Stimulated activated CD8-positive, alpha-beta memory T cell treated with anti-CD3 and anti-CD28 coated beads, Interleukin-7, amount 100 ng/mL, for 1 hour (primary cell): Measurements from ENCODE around the gene CCDC194.
"Not testable (repeated sequence)": the region's sequence is repeated elsewhere in the genome, so short reads cannot be mapped to it uniquely, and the experiment has no call there.

Experiments
- DNase-seq, 2 donors: peaks; one replicate each; pipeline ENCODE4 v3.0.0-alpha.2; 2020; ENCODE audit warnings: low read depth in 2 of 2

Gene CCDC194

DNA sequence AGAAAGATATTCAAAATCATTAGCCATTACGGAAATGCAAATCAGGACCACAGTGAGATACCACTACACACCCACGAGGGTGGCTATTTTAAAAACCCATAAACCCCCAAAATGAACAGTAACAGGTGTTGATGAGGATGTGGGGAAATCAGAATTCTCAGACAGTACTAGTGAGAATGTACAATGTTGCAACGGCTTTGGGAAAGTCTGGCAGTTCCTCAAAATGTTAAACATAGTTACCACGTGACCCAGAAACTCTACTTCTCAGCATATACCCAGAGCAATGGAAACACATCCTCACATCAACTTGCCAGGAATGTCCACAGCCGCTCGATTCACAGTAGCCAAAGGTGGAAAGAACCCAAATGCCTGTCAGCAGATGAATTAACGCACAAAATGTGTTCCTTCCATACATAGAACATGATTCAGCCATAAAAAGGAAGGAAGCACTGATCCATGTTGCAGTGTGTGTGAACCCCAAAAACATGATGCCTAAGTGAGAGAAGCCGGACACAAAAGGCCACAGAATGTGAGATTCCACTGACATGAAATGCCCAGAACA, 23.9 kb downstream of the CCDC194 start:
- DNase-seq = no peak

GRCh38 chr19:17365361-17365760, 28.6 kb downstream of the CCDC194 start:
- DNase-seq = no peak

- not testable (repeated sequence) for DNase-seq
Observed at GRCh38 chr19:17363852-17364605, 30.0 kb downstream of the CCDC194 start.

DNA sequence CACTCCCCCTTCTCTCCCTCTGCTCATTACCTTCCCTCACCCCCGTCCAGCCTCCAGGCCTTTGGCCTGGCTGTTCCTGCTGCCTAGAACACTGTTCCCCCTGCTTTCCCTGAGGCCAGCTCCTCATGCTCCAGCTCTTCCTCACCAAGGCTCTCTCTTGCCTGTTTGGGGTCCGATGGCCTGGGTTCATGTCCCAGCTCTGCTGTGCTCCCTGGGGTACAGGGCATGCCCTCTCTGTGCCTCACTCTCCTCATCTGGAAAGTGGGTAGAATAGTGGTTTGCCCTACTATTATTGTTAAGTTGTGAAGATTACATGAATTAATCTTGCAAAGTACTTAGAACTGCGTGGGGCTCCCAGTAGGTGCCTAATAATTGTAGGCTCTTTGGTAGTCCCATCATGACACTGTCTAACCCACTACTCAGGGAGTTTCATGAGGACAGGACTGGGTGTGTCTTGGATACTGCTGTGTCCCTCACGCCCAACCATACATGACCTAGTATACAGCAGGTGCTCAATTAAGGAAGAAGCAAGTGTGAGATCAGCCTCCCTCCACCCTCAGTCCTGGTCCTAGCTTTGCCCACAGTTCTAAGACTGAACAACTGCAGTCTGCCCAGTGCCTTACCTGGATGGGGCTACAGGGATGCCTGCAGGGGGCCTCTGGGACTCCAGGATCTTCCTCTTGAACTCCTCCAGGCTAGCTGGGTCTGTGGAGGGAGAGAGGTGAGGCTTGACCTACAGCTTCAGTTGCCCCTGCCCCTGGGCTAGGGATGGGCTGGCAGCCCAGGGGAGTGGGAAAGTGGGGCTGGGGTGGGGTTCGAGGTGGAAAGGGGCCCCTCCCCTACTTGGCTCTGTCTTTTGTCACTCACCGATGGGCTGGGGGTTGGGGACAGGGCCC, 33.8 kb downstream of the CCDC194 start:
- no peak for DNase-seq

- no peak for DNase-seq
Observed at GRCh38 chr19:17358395-17358794, 35.6 kb downstream of the CCDC194 start.

- no peak for DNase-seq
Observed at GRCh38 chr19:17357724-17358123, 36.3 kb downstream of the CCDC194 start.

GRCh38 chr19:17357078-17357666, 36.8 kb downstream of the CCDC194 start:
- DNase-seq = no peak

DNA sequence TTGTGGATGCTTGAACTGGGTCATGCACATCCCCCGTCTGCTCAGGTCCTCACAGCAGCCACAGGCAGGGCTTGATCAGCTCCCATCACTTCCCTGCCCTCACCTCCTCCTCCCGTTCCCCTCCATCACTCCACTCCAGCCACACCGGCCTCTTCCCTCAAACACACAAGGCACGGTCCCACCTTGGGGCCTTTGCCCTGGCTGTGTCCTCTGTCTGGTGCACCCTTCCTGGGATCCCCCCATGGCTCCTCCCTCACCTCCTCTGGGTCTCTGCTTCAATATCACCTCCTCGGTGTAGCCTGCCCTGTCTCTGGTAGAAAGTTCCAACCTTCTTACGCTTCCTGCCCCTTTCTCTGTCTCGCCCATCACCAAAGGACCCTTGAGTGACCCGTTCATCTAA, 40.6 kb downstream of the CCDC194 start:
- DNase-seq = no peak

DNA sequence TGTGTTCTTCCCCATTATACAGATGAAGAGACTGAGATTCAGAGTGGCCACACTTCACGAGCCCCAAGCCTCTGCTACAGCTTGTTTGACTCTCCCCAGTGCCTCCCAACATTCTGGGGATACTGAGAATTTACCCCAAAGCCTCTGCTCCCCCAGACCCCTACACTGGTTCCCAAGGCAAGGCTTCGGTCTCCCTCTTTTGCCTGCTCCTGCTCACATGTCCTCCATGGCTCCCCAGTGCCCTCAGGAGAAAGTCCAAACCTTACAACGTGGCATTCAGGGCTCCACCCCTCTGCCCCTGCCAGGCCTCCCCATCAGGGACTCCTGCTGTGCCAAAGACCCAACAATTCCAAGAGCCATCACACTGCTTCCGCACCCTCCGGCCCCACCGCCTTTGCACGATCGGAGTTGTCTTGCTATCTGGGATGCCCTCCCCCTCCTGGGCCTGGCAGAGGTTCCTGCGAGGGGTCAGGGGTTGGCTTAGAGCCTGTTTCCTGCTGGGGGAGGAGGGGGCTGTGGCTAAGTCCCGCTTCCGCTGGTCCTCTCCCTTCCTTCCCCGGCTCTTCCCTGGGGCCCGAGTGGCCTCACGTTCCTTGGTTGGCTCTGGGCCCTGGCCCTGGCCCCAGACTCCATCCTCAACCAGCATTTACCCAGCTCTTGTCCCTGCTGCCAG, 41.3 kb downstream of the CCDC194 start:
- no peak for DNase-seq

GRCh38 chr19:17351815-17352435, 42.1 kb downstream of the CCDC194 start:
- DNase-seq = no peak

DNA sequence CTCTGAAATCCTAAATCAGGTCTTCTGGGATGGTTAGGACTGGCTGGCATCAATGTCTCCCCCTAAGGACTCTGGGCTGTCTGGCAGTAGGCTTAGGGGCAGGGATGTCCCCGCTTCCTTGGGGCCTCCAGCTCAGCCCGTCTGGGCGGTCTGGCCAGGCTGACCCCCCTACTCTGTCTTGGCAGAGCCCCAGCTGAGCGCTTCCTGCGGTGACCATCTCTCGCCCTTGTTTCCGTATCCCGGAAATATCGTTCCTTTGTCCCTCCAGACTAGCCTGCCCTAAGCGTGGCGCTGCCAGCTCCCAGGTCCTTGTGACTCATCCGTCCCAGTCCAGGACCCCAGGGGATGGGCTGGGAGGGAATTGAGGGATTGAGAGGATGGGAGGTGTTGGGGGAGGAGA, 45.3 kb downstream of the CCDC194 start:
- DNase-seq = no peak

DNA sequence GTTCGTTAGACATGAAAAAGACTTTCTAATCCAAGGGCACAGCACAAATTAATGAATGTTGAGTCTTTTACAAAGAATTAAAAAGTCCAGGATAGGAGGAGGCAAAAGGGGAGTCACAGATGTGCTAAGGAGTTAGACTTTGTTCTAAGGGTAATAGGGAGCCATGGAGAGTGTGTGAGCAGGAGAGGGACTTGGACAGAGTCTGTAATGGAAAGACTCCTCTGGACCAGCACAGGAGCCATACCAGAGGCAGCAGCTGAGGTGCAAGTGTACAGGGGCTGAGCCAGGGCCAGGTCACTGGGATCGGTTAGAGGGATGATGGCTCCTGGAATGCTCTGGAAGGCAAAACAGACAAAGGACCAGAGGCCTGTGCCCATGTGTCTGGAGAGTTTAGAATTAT, 46.1 kb downstream of the CCDC194 start:
- DNase-seq = no peak

DNA sequence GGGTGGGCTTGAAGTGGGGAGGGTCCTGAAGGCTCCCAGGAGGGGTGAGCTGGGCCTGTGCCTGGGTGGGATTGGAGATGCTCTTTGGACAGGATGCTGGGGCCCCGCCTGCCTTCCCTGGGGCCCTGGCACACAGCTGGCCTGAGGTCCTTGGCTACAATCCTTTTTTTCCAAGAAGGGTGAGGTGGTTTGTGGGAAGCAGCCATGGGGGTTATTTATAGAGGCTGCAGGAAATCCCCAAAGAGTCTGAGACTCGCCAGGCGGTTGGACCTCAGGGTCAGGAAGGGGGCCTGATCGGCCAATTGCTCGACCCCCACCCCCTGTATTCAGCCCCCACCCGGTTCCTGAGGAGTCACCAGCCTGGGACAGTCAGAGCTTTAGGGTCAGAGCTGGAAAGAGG, 46.6 kb downstream of the CCDC194 start:
- no peak for DNase-seq

DNA sequence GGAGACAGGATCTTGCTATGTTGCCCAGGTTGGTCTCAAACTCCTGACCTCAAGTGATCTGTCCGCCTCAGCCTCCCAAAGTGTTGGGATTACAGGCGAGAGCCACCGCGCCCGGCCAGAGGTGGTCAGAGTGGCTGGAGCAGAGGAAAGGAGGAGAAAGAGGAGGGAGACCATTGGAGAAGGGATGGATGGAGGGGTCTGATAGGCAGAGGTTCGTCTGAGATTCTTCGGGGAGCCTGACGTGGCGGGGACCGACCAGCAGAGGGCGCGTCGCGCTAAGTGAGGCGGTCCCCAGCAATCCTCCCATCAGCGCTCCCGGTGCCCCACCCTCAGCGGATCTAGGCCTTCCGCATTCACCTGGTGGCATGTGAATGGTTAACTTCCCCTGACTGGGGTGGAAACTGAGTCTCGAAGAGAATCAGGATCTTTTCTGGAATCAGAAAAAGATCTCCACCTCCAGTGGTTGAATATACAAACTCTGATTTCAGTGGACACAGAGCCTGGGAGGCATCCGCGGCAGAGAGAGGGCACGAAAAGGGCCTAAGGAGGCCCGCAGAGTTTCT, 47.8 kb downstream of the CCDC194 start:
- peak; percentile 53 to 69 for DNase-seq

GRCh38 chr19:17341845-17342244, 52.2 kb downstream of the CCDC194 start:
- DNase-seq = no peak

GRCh38 chr19:17341386-17341785, 52.6 kb downstream of the CCDC194 start:
- DNase-seq = no peak

- no peak for DNase-seq
Observed at GRCh38 chr19:17340871-17341357, 53.1 kb downstream of the CCDC194 start.
